HG03558 (cell line): Measurements from ENCODE around the gene NCAPH2.
A peak's percentile ranks its signal among the peaks of the same experiment; 100 is the strongest.

Source experiments
- ATAC-seq: cut with Tn5 transposase; IDR thresholded peaks from one replicate; pipeline ENCODE4 v1.9.1; 2021; ENCODE audit warnings: moderate number of reproducible peaks; ENCODE audit not compliant: unreplicated experiment; ENCODE audit errors: extremely low read depth

The NCAPH2 gene

GRCh38 chr22:50507991-50508884 is at the start of gene NCAPH2:
NCAPH2 (plus strand) TSS chr22:50508224; CDS start chr22:50508338, 114 bp downstream.
- ATAC-seq, result peak; percentile 38

- ATAC-seq, result no peak
Measured at GRCh38 chr22:50459016-50459415, 49.0 kb upstream of the NCAPH2 start.

- ATAC-seq, result no peak
Measured at GRCh38 chr22:50459496-50460140, 48.4 kb upstream of the NCAPH2 start.

GRCh38 chr22:50460938-50461337 is 47.1 kb upstream of the NCAPH2 start:
- ATAC-seq, result no peak

GRCh38 chr22:50461536-50461935 is 46.5 kb upstream of the NCAPH2 start:
- ATAC-seq, result no peak

- no peak for ATAC-seq
Measured at GRCh38 chr22:50461979-50462540, 46.0 kb upstream of the NCAPH2 start.

GRCh38 chr22:50463188-50463900 is 44.7 kb upstream of the NCAPH2 start:
- ATAC-seq, result no peak

- ATAC-seq, result no peak
Measured at GRCh38 chr22:50464451-50464850, 43.6 kb upstream of the NCAPH2 start.

- ATAC-seq, result no peak
Measured at GRCh38 chr22:50465066-50465930, 42.7 kb upstream of the NCAPH2 start.

- no peak for ATAC-seq
Measured at GRCh38 chr22:50467341-50467740, 40.7 kb upstream of the NCAPH2 start.

- no peak for ATAC-seq
Measured at GRCh38 chr22:50467773-50468440, 40.1 kb upstream of the NCAPH2 start.

- ATAC-seq, result no peak
Measured at GRCh38 chr22:50468626-50469025, 39.4 kb upstream of the NCAPH2 start.

GRCh38 chr22:50469377-50470305 is 38.4 kb upstream of the NCAPH2 start:
- ATAC-seq, result no peak

- ATAC-seq, result no peak
Measured at GRCh38 chr22:50470491-50470890, 37.5 kb upstream of the NCAPH2 start.

- no peak for ATAC-seq
Measured at GRCh38 chr22:50471197-50471847, 36.7 kb upstream of the NCAPH2 start.

- no peak for ATAC-seq
Measured at GRCh38 chr22:50471962-50472361, 36.1 kb upstream of the NCAPH2 start.

- ATAC-seq, result no peak
Measured at GRCh38 chr22:50473088-50473487, 34.9 kb upstream of the NCAPH2 start.
